Hematopoietic multipotent progenitor cell (in vitro differentiated cells): ENCODE results near the gene OBSL1. TPM values are rescaled to one million over a fixed set of nuclear protein-coding genes. Genes with fewer than 3 reads are reported as not detected.
A peak's percentile ranks its signal among the peaks of the same experiment; 100 is the strongest.

Experiments used
- DNase-seq, 3 donors: peaks; one replicate each; pipeline ENCODE4 v3.0.0-alpha.2; 2011 to 2015; ENCODE audit warnings: low read depth in 2 of 3, low spot score in 2 of 3
- total RNA-seq: library from RNA; depleted of rRNA; stranded (reverse); fragments of >200 nt; gene quantifications from one replicate; pipeline ENCODE4 v1.2.3, GENCODE V29; 2012

OBSL1 gene
- total RNA-seq, 1 donor: 114 TPM

DNA sequence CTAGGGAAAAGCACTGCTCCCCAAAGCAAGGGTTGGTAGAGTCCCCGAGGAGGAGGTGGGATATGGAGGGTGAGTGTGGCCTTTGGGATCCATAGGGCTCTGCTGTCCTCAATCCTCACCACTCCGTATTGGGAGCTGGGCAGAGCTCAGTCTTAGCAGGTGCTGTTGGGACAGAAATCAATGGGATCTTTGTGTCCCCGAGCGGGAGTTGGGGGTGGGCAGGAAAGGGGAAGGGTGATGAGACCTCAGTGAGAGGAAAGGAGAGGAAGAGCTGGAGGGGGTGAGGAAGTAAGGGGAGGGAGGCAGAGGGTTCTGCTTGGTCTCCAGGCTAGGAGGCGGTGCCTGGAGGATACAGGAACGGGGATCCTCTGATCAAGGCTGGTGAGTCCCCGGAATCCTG lies 54.5 kb downstream of the OBSL1 start:
- no peak for DNase-seq

- no peak for DNase-seq
Observed at GRCh38 chr2:219515874-219516629, 55.3 kb downstream of the OBSL1 start.

DNA sequence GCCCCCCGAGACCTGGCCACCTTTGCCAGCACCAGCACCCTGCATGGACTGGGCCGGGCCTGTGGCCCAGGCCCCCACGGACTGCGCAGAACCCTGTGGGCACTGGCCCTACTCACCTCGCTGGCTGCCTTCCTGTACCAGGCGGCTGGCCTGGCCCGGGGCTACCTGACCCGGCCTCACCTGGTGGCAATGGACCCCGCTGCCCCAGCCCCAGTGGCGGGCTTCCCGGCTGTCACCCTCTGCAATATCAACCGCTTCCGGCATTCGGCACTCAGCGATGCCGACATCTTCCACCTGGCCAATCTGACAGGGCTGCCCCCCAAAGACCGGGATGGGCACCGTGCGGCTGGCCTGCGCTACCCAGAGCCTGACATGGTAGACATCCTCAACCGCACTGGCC lies 56.5 kb downstream of the OBSL1 start:
- no peak for DNase-seq

GRCh38 chr2:219514196-219514761 lies 57.1 kb downstream of the OBSL1 start, which contains the start of gene ASIC4:
ASIC4 (plus strand) TSS chr2:219514482; CDS start chr2:219514725, 243 bp downstream.
- DNase-seq: peak in 2 of 3 donors; percentile 82 to 91

DNA sequence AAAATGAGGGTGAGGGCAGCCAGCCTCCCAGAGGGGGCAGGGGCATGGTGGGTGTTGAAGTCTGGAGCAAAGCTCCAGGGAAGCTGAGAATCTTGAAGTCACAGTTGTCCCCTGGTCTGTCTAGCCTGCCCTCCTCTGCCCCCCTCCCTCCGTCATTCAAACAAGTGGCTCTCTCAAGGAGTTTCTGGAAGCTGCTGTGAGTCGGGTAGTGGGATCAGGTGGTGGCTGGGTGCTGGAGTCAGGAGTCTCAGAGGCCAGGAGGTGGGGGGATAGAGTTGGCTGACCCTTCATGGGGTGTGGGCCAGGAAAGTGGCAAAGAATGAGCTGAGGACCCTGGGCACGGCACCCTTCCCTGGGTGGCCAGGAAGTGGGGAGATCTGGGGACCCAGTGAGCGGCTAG lies 57.6 kb downstream of the OBSL1 start:
- no peak for DNase-seq

DNA sequence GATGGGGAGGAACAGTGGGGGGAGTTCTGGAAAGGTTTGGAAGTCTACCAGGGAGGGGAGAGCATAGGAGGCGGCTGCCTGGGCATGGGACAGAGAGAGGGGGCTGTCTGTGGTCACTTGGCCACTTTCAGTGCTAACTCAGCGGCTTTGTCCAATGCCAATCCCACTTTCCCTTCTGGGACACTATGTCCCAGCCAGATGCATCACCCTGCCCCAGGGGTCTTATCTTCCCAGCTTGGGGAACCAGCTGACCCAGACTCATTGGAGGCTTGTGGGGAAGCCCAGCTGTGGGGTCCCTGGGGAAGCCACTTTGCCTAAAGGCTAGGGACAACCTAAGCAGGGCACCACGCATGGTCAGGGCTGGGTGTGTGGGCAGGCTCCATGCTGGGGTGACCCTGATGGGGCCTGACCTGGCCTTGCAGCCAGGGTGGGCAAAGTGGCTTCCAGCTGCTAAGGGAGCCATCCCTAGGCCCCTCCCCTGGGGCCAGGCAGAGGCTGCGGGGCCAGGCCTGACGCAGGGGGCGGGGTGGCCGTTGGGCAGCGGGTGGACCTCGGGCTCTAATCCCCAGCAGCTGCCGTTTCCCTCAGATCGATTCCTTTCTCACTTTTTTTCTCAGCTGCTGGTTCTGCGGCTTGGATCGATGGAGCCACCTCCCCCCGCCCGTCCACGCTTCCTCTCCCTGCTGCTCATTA lies 58.7 kb downstream of the OBSL1 start:
- DNase-seq: no peak

DNA sequence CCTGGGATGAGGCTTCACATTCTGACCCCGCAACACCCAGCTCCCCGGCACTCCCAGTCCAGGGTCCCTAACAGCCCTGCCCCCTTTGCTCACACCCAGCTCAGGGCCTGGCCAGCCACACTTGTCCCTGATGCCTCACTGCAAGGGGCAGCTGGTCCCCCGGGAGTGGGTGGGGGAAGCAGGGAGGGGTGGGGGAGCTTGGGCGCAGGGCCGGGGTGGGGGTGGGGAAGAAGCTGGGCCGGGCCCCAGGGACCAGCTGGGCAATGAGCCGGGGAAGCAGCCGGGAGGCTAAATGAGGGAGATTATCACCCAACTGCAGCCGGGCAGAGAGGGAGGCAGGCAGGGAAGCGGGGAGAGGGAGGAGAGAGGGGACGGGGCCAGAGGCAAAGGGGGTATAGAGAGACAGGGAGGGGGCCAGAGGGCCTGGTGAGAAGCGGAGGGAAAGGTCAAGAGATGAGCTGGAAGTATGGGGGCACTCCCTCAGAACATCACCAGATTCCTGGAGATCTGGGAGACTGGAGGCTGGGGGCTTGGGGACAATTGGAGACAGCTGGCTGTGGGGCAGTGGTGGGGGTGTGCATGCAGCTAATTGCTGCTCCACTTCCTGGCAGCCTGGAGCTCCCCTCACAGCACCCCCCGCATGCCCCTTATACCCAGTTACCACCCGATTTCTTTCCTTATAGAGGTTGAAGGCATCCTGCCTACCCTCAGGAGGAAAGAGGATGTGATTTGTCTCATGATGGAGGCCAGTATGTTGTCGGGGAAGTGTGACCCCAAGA lies 59.6 kb downstream of the OBSL1 start:
- DNase-seq: no peak

GRCh38 chr2:219510512-219511135 lies 60.7 kb downstream of the OBSL1 start:
- no peak for DNase-seq

DNA sequence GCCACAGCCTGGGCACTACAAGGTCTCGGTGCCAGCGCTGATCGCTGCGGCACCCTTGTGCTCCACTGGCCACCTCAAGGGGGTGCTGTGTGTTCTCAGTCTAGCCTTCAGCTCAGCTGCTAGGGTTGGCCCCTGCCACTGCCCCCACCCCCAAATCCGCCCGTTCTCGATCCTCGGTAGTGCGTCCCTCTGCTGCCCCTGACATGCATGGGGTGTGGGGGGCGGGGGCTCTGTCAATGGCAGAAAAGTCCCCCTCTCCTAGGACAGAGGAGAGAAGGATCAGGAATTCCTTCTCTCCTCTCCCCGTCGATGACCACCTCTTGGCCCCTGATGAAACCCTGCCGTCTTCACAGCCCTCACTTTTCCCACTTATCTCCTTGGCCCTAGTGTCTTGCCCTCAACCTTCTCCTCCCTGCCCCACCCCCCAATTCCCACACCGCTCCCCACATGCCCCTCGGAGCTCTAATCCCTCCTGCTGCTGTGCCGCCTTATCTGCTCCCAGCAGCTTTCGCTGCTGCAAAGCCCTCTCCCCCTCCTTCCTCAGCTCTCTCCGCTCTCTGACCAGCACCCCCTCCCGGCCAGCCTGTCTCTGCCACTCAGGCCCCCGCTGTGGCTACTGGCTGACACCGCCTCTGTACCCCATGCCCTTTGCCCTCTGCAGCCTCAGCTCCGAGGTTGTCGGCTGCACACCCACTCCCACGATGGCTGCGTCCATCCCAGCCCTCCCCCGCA lies 61.4 kb downstream of the OBSL1 start:
- DNase-seq: peak; percentile 33 to 78 (median 76)

GRCh38 chr2:219508971-219509779 lies 62.2 kb downstream of the OBSL1 start:
- DNase-seq: peak in 1 of 3 donors; percentile 50

DNA sequence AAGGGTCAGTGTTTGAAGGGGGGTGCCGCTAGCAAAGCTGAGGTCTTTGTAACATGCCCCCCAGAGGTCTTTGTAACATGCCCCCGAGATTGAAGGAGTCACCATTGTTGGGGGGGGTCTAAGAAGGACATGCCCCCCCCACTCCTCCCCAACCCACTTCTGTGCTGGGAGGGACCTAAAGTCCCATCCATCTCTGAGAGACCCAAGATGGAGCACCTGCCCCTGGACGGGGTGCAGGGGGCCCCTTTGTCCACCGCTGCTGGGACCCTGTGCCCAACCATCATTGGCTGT lies 63.0 kb downstream of the OBSL1 start:
- DNase-seq: no peak

- DNase-seq: no peak
Observed at GRCh38 chr2:219507581-219508443, 63.5 kb downstream of the OBSL1 start.

DNA sequence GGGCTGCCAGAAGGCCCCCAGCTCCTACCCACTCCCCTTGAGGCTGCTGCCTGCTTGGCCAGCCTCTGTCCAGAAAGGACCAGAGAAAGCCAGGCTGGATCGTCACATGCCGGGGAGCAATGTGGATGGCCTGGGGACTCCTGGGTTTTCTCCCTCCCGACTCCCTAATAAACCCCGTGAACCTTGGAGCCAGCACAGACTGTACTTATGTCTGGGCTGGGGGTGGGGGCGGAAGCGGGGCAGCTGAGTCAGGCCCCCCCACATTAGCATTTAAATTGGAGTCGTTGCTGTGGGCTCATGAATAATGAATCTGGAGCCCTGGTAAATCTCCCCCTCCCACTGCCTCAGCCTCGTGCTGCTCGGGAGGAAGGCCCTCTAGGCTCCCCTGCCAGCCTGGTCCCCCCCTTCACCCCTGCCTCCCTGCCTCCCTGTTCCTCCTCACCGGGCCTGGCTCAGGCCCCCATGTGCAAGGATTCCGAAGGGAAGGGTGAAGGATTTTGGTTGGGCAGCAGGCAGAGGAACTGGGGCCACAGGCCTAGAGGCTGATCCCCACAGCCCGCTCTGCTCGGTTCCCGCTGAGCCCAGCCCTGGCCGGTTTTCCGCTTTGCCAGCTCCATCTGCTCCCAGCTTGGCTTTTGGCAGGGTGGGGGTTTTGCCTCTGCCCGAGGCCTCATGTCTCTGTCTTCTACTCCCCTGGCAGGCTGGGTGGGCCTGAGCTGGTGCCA lies 64.4 kb downstream of the OBSL1 start:
- no peak for DNase-seq

- DNase-seq: no peak
Observed at GRCh38 chr2:219506153-219506801, 65.1 kb downstream of the OBSL1 start.

GRCh38 chr2:219505585-219505984 lies 65.8 kb downstream of the OBSL1 start:
- no peak for DNase-seq

- DNase-seq: no peak
Observed at GRCh38 chr2:219502618-219503017, 68.7 kb downstream of the OBSL1 start.

- DNase-seq: no peak
Observed at GRCh38 chr2:219501849-219502248, 69.5 kb downstream of the OBSL1 start.
